HepG2 (cell line): ENCODE results near the gene TYROBP. TPM values are rescaled to one million over a fixed set of nuclear protein-coding genes. Genes with fewer than 3 reads are reported as not detected.

Source experiments
- AGO2 ChIP-seq: fragments of 200-400 bp; formaldehyde crosslinking; optimal IDR thresholded peaks from 2 replicates; pipeline ENCODE3; 2017; ENCODE audit warnings: mild to moderate bottlenecking, low read depth, low read length, moderate library complexity
- ATF2 ChIP-seq: sonication (generic); formaldehyde crosslinking; IDR thresholded peaks from 2 replicates; pipeline ENCODE4 v1.4.0; 2020; ENCODE audit warnings: missing genetic modification reagents
- DMAP1 ChIP-seq: IDR thresholded peaks from 2 replicates; pipeline ENCODE4 v1.6.1; 2016
- NFIC ChIP-seq: IDR thresholded peaks from 2 replicates; pipeline ENCODE4 v1.6.1; 2012; ENCODE audit warnings: mild to moderate bottlenecking, low read length, inconsistent platforms
- PATZ1 ChIP-seq: sonication (generic); formaldehyde crosslinking; IDR thresholded peaks from 2 replicates; pipeline ENCODE4 v1.4.0; 2020; ENCODE audit warnings: missing genetic modification reagents
- REPIN1 ChIP-seq: sonication (generic); formaldehyde crosslinking; IDR thresholded peaks from 2 replicates; pipeline ENCODE4 v1.8.0; 2022; ENCODE audit warnings: missing genetic modification reagents, low read depth, mild to moderate bottlenecking, borderline replicate concordance
- SYNCRIP ChIP-seq: fragments of 200-400 bp; formaldehyde crosslinking; IDR thresholded peaks from 2 replicates; pipeline ENCODE4 v1.6.1; 2018; ENCODE audit warnings: mild to moderate bottlenecking, low read depth, low read length; ENCODE audit not compliant: insufficient read depth
- ZBTB34 ChIP-seq: sonication (generic); formaldehyde crosslinking; IDR thresholded peaks from 2 replicates; pipeline ENCODE4 v1.8.0; 2022; ENCODE audit warnings: mild to moderate bottlenecking, missing genetic modification reagents
- ZMYM3 ChIP-seq: sonication (generic); formaldehyde crosslinking; IDR thresholded peaks from 2 replicates; pipeline ENCODE4 v1.5.1; 2020; ENCODE audit warnings: mild to moderate bottlenecking, missing genetic modification reagents
- ZNF180 ChIP-seq: sonication (generic); formaldehyde crosslinking; IDR thresholded peaks from 2 replicates; pipeline ENCODE4 v1.4.0; 2020; ENCODE audit warnings: low read depth, missing genetic modification reagents, borderline replicate concordance
- ZNF24 ChIP-seq: fragments of 450-650 bp; IDR thresholded peaks from 2 replicates; pipeline ENCODE4 v1.6.1; 2017; ENCODE audit warnings: antibody characterized with exemption, mild to moderate bottlenecking
- polyA plus RNA-seq, 8 experiments: library from polyadenylated mRNA; depleted of rRNA in 3 of 8; stranded (reverse) in 7 of 8; unstranded in 1 of 8; fragments of >200 nt; fragmentation: Illumina TruSeq in 4 of 8; extraction: Trizol in 4 of 8; gene quantifications; 2 replicates each; pipeline versions ENCODE4 v1.2.1 to v1.2.3, GENCODE V29; 2011 to 2016; ENCODE audit warnings: low read depth in 4 of 8, missing spikeins in 1 of 8, mixed read lengths in 1 of 8; ENCODE audit not compliant: insufficient read depth in 1 of 8
- total RNA-seq, 5 experiments: library from RNA; depleted of rRNA; stranded (reverse); fragments of >200 nt; fragmentation: Illumina TruSeq; extraction: Trizol; gene quantifications; 2 replicates each; pipeline ENCODE4 v1.2.3, GENCODE V29; 2016; ENCODE audit warnings: low read depth in 1 of 5

TYROBP gene
- total and polyA plus RNA-seq, 2 of the 13 experiments (the other 11 are each of a cell fraction or from before 2014, with no cell fraction given) = not detected

- TF ChIP-seq ZMYM3 (CRISPR knock-in tag) (no peak), AGO2 (no peak), ZBTB34 (CRISPR knock-in tag) (0 out of 2 replicates have a peak, but pooled peaks have one; percentile 19), ZNF180 (CRISPR knock-in tag) (no peak), DMAP1 (CRISPR knock-in tag) (no peak), PATZ1 (CRISPR knock-in tag) (peak; percentile 88), ATF2 (no peak), NFIC (no peak), REPIN1 (CRISPR knock-in tag) (peak; percentile 30; the same call in 1 of the 2 replicates), ZNF24 (no peak), SYNCRIP (no peak)
- TF ChIP-seq, all 625 proteins: peak for 51
Observed at GRCh38 chr19:35862528-35862927, 45.6 kb downstream of the TYROBP start (continued).
